ENCODE results near the gene GPR142. TPM values are rescaled to one million over a fixed set of nuclear protein-coding genes. Genes with fewer than 3 reads are reported as not detected.

Gene GPR142
- total and polyA plus RNA-seq, 2 of the 13 experiments (the other 11 are each of a cell fraction or from before 2014, with no cell fraction given), result not detected

- TF ChIP-seq ZNF18 (CRISPR knock-in tag; IDR thresholded peaks at IDR 0.05; ENCODE audit: insufficient replicate concordance), result no peak
- TF ChIP-seq PAF1 (CRISPR knock-in tag; IDR thresholded peaks at IDR 0.05), result no peak
- 0 out of 2 replicates have a peak, but pooled peaks have one; percentile 41 for TF ChIP-seq REPIN1 (CRISPR knock-in tag; IDR thresholded peaks at IDR 0.05; ENCODE audit: borderline replicate concordance, low read depth)
- no peak for TF ChIP-seq ZNF30 (CRISPR knock-in tag; IDR thresholded peaks at IDR 0.05)
- TF ChIP-seq XRCC5 (optimal IDR thresholded peaks at IDR 0.05; ENCODE audit: low read length), result peak; percentile 31
- TF ChIP-seq DMAP1 (CRISPR knock-in tag; IDR thresholded peaks at IDR 0.05), result no peak
- TF ChIP-seq NCOA5 (CRISPR knock-in tag; IDR thresholded peaks at IDR 0.05), result no peak
- no peak for TF ChIP-seq TIGD3 (CRISPR knock-in tag; IDR thresholded peaks at IDR 0.05; ENCODE audit: borderline replicate concordance)
- no peak for TF ChIP-seq ZNF382 (CRISPR knock-in tag; IDR thresholded peaks at IDR 0.05; ENCODE audit: borderline replicate concordance)
- TF ChIP-seq ZNF563 (CRISPR knock-in tag; IDR thresholded peaks at IDR 0.05), result 0 out of 2 replicates have a peak, but pooled peaks have one; percentile 29
- no peak for TF ChIP-seq FIP1L1 (IDR thresholded peaks at IDR 0.05; ENCODE audit: borderline replicate concordance, insufficient read depth, low read depth, low read length)
- TF ChIP-seq SP140L (CRISPR knock-in tag; IDR thresholded peaks at IDR 0.05; ENCODE audit: borderline replicate concordance), result no peak
- no peak for TF ChIP-seq ZNF589 (CRISPR knock-in tag; conservative IDR thresholded peaks at IDR 0.05)
- no peak for TF ChIP-seq CBX5 (CRISPR knock-in tag; IDR thresholded peaks at IDR 0.05; ENCODE audit: borderline replicate concordance)
- no peak for TF ChIP-seq TFE3 (CRISPR knock-in tag; IDR thresholded peaks at IDR 0.05)
- TF ChIP-seq GABPB1 (CRISPR knock-in tag; IDR thresholded peaks at IDR 0.05), result no peak
- TF ChIP-seq MAFF (IDR thresholded peaks at IDR 0.05; ENCODE audit: low read depth, low read length), result no peak
These were observed 26.8 kb upstream of the GPR142 start (continued) for GRCh38 chr17:74340470-74341023.

Measured in HepG2 (cell line).